Mesenchymal stem cell (in vitro differentiated cells and primary cell): ENCODE results near the gene NUMA1.
A peak's percentile ranks its signal among the peaks of the same experiment; 100 is the strongest.

Experiments
- DNase-seq: peaks from one replicate; pipeline ENCODE4 v3.0.0-alpha.2; 2013
- H2AFZ ChIP-seq: one replicate; pipeline ENCODE4 v1.6.1; 2013; ENCODE audit warnings: low read depth, mild to moderate bottlenecking, control low read depth, inconsistent platforms, low read length, moderate library complexity
- H2AK5ac ChIP-seq: 2 replicates; pipeline ENCODE4 v1.6.1; 2013; ENCODE audit warnings: low read length, moderate library complexity, mild to moderate bottlenecking, inconsistent platforms; ENCODE audit not compliant: severe bottlenecking
- H2BK120ac ChIP-seq: one replicate; pipeline ENCODE4 v1.6.1; 2013; ENCODE audit warnings: low read depth, mild to moderate bottlenecking, inconsistent platforms, low read length, moderate library complexity
- H2BK12ac ChIP-seq, 2 experiments: one replicate each; pipeline ENCODE4 v1.6.1; 2013; ENCODE audit warnings: inconsistent platforms in 2 of 2, low read length in 2 of 2, mild to moderate bottlenecking in 2 of 2, moderate library complexity in 2 of 2, control low read depth in 1 of 2
- H2BK15ac ChIP-seq: one replicate; pipeline ENCODE4 v1.6.1; 2013; ENCODE audit warnings: mild to moderate bottlenecking, low read depth, inconsistent platforms; ENCODE audit not compliant: poor library complexity, severe bottlenecking
- H2BK5ac ChIP-seq: 2 replicates; pipeline ENCODE4 v1.6.1; 2013; ENCODE audit warnings: low read depth, mild to moderate bottlenecking, low read length, control low read depth, inconsistent platforms; ENCODE audit not compliant: poor library complexity, severe bottlenecking
- H3K14ac ChIP-seq, 2 experiments: one replicate each; pipeline ENCODE4 v1.6.1; 2013; ENCODE audit warnings: inconsistent platforms in 2 of 2, low read length in 2 of 2, control low read depth in 1 of 2, mild to moderate bottlenecking in 1 of 2, moderate library complexity in 1 of 2
- H3K18ac ChIP-seq, 2 experiments: one replicate each; pipeline ENCODE4 v1.6.1; 2013; ENCODE audit warnings: inconsistent platforms in 2 of 2, low read length in 2 of 2, control low read depth in 1 of 2, low read depth in 1 of 2, mild to moderate bottlenecking in 1 of 2
- H3K23ac ChIP-seq, 2 experiments: one replicate each; pipeline ENCODE4 v1.6.1; 2013; ENCODE audit warnings: inconsistent platforms in 2 of 2, low read length in 2 of 2, mild to moderate bottlenecking in 2 of 2, moderate library complexity in 2 of 2, control low read depth in 1 of 2
- H3K27ac ChIP-seq: 2 replicates; pipeline ENCODE4 v1.5.1; 2013; ENCODE audit warnings: mild to moderate bottlenecking, moderate library complexity, low read length, control low read depth, inconsistent platforms; ENCODE audit not compliant: poor library complexity, severe bottlenecking
- H3K27me3 ChIP-seq, 2 experiments: 2 replicates each; pipeline versions ENCODE4 v1.6.1 to v1.7.0; 2013; ENCODE audit warnings: low read length in 2 of 2, mild to moderate bottlenecking in 2 of 2, moderate library complexity in 2 of 2, control low read depth in 1 of 2, inconsistent platforms in 1 of 2; ENCODE audit not compliant: control insufficient read depth in 1 of 2, insufficient read depth in 1 of 2
- H3K36me3 ChIP-seq, 2 experiments: 2 replicates each; pipeline versions ENCODE4 v1.6.1 to v1.7.0; 2013; ENCODE audit warnings: low read length in 2 of 2, control low read depth in 1 of 2, inconsistent platforms in 1 of 2, low read depth in 1 of 2, mild to moderate bottlenecking in 1 of 2; ENCODE audit not compliant: insufficient read depth in 2 of 2, control insufficient read depth in 1 of 2
- H3K4ac ChIP-seq, 2 experiments: one replicate each; pipeline ENCODE4 v1.6.1; 2013; ENCODE audit warnings: inconsistent platforms in 2 of 2, low read length in 2 of 2, mild to moderate bottlenecking in 2 of 2, moderate library complexity in 2 of 2, control low read depth in 1 of 2, low read depth in 1 of 2
- H3K4me1 ChIP-seq: 2 replicates; pipeline ENCODE4 v1.6.1; 2013; ENCODE audit warnings: low read depth, low read length, control low read depth; ENCODE audit not compliant: control insufficient read depth, insufficient read depth
- H3K4me2 ChIP-seq: 2 replicates; pipeline ENCODE4 v1.6.1; 2013; ENCODE audit warnings: low read length, mild to moderate bottlenecking, inconsistent platforms; ENCODE audit not compliant: poor library complexity, severe bottlenecking
- H3K4me3 ChIP-seq, 2 experiments: 2 replicates each; pipeline versions ENCODE4 v1.5.1 to v1.7.0; 2013; ENCODE audit warnings: low read length in 2 of 2, mild to moderate bottlenecking in 2 of 2, control low read depth in 1 of 2, low read depth in 1 of 2; ENCODE audit not compliant: insufficient read depth in 1 of 2
- H3K79me1 ChIP-seq: replicated peaks from 2 replicates; pipeline ENCODE4 v1.6.1; 2013; ENCODE audit warnings: mild to moderate bottlenecking, control low read depth, low read length, inconsistent platforms; ENCODE audit not compliant: poor library complexity, severe bottlenecking
- H3K9ac ChIP-seq: 2 replicates; pipeline ENCODE4 v1.7.0; 2013; ENCODE audit warnings: mild to moderate bottlenecking, low read length, moderate library complexity
- H3K9me3 ChIP-seq: 2 replicates; pipeline ENCODE4 v1.7.0; 2013; ENCODE audit warnings: mild to moderate bottlenecking, low read length; ENCODE audit not compliant: control insufficient read depth
- H4K8ac ChIP-seq: one replicate; pipeline ENCODE4 v1.6.1; 2013; ENCODE audit warnings: inconsistent platforms, mild to moderate bottlenecking, low read length, moderate library complexity
- H4K91ac ChIP-seq: one replicate; pipeline ENCODE4 v1.6.1; 2013; ENCODE audit warnings: mild to moderate bottlenecking, low read length, inconsistent platforms
- WGBS: methylation state at CpG from one replicate; pipeline ENCODE4 v1.1.7; 2013; ENCODE audit warnings: mixed read lengths; 5-methylcytosine and 5-hydroxymethylcytosine counted together

The NUMA1 gene

DNA sequence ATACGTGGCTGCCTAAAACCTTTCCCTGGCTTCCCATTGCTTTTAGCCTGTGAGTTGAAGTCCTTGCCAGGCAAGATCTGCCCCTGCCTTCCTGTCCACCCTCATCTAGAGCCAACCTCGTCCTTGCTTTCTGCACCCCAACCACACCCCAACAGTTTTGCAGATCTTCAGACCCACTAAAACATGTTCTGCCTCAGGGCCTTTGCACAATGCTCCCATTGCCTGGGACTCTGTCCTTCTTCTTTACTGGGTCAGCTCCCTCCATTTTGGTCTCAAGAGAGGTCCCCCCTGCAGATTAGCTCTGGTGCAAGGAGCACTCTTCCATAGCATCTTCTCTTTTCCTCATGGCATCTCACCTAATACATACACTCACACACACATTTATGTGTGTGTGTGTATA lies 40.6 kb upstream of the NUMA1 start:
- Histone ChIP-seq H3K14ac (no peak overlapping the region), H2BK120ac (no peak overlapping the region), H3K27me3 (no peaks in the 10 kb centered on the region), H3K4ac (no peak overlapping the region), H2BK12ac (no peak overlapping the region), H3K9me3 (no peaks in the 10 kb centered on the region), H3K4me3 (no peak overlapping the region), H3K79me1 (no peaks in the 10 kb centered on the region), H3K27ac (no peak overlapping the region), H2BK5ac (no peak overlapping the region), H4K91ac (no peak overlapping the region), H2BK15ac (no peak overlapping the region), H3K4me1 (no peaks in the 10 kb centered on the region), H4K8ac (no peak overlapping the region), H2AK5ac (no peak overlapping the region), H3K9ac (no peak overlapping the region), H2AFZ (no peak overlapping the region), H3K4me2 (no peak overlapping the region), H3K18ac (no peak overlapping the region), H3K23ac (no peak overlapping the region), H3K36me3 (peaks cover 0 to 18% of the 10 kb centered on the region in 2 experiments)
- DNase-seq: no peak
- 88% methylated on average over 2 of the region's 2 CpGs for WGBS

DNA sequence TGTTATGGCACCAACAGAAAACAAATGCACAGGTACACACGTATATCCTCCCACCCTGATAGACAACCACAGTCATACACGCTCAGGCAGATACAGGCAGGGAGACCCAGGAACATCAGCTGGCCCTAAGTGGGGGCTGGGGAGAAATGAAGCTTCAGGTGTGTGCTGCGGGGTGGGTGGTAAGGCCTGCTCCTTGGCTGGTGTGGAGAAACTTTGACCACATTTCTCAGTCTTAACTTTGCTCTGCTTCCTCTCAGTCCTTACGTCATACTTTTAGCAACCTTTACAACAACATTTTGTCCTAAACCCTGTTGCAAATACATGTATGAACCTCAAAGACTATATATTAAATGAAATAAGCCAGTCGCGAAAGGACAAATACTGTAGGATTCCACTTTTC lies 38.9 kb upstream of the NUMA1 start:
- Histone ChIP-seq H2BK12ac (no peak overlapping the region), H3K79me1 (no peaks in the 10 kb centered on the region), H4K8ac (no peak overlapping the region), H3K4me2 (no peak overlapping the region), H2BK15ac (no peak overlapping the region), H4K91ac (no peak overlapping the region), H3K23ac (no peak overlapping the region), H3K4me1 (no peaks in the 10 kb centered on the region), H2BK120ac (no peak overlapping the region), H3K9me3 (no peaks in the 10 kb centered on the region), H3K14ac (peak overlapping the region in 1 of 2 experiments; percentile 76), H2AFZ (no peak overlapping the region), H3K18ac (no peak overlapping the region), H3K36me3 (peaks cover 0 to 18% of the 10 kb centered on the region in 2 experiments), H3K4ac (peak overlapping the region in 1 of 2 experiments; percentile 38), H3K27ac (no peak overlapping the region), H3K4me3 (no peak overlapping the region), H2BK5ac (no peak overlapping the region), H3K27me3 (no peaks in the 10 kb centered on the region), H2AK5ac (no peak overlapping the region), H3K9ac (no peak overlapping the region)
- no peak for DNase-seq
- WGBS: 93% methylated on average over 5 of the region's 6 CpGs

DNA sequence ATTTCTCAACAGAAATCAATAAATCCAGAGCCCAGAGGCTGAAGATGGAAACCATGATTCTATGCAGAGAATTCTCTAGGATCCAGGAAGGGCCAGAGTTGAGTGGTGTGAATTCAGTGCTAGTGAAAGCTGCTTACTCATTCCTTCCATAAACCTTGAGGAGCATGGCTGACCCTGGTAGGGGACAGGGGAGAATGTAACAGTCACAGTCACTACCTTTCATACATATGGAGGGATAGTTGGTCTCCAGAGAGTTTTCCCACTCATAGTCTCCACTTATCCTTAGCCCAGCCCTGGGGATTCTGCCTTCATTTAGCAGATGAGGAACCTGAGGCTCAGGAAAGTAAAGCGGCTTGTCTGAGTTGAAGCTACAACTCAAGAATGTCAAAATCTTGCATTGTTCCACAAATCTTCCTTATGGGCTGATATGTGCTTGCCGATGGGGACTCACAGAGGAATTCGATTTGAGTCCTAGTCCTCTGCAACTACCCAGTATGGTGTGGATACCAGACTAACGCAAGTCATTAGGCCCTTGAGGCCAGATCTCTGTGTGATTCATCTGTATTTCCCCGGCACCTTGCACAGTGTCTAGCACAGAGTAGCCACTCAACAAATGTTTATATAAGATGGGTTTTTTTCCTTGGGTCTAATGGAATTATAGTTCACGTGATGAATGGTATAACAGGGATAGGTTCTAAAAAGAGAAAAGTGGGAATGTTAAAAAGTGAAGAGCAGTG lies 35.8 kb upstream of the NUMA1 start:
- peaks cover 0 to 15% of the 10 kb centered on the region in 2 experiments for H3K36me3 ChIP-seq
- no peak overlapping the region for H2AFZ ChIP-seq
- H3K4me1 ChIP-seq: peaks cover 2% of the 10 kb centered on the region
- H3K27me3 ChIP-seq: no peaks in the 10 kb centered on the region
- no peak overlapping the region for H3K23ac ChIP-seq
- peak overlapping the region in 1 of 2 experiments; percentile 50 for H3K4me3 ChIP-seq
- H3K9ac ChIP-seq: no peak overlapping the region
- H3K9me3 ChIP-seq: no peaks in the 10 kb centered on the region
- no peaks in the 10 kb centered on the region for H3K79me1 ChIP-seq
- no peak overlapping the region for H2BK15ac ChIP-seq
- H3K4me2 ChIP-seq: no peak overlapping the region
- peak overlapping the region in 1 of 2 experiments; percentile 38 for H2BK12ac ChIP-seq
- H2BK5ac ChIP-seq: no peak overlapping the region
- H4K8ac ChIP-seq: no peak overlapping the region
- DNase-seq: no peak
- H3K18ac ChIP-seq: no peak overlapping the region
- WGBS: 84% methylated on average over 6 of the region's 6 CpGs
- no peak overlapping the region for H2AK5ac ChIP-seq
- H3K14ac ChIP-seq: no peak overlapping the region
- H4K91ac ChIP-seq: no peak overlapping the region
- H3K4ac ChIP-seq: no peak overlapping the region
- no peak overlapping the region for H3K27ac ChIP-seq
- H2BK120ac ChIP-seq: no peak overlapping the region

DNA sequence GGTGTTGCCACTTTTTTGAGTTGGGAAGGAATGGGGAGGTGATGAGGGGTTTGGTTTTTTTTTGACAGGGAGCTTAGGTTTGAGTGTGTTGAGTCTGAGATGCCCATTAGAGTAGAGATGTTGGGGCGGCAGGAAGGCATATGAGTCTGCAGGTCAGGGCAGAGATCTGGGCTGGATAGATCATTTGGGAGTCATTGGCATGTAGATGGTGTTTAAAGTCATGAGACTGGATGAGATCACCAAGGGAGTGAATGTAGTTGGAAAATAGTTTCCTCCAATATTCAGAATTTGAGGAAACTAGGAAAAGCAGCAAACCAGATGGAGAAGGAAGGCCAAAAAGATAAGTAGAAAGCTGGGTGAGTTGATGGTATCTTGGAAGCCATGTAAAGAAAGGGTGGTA lies 34.2 kb upstream of the NUMA1 start:
- 97% methylated on average over 1 of the region's 1 CpG for WGBS

More for the DNA sequence above, 34.2 kb upstream of the NUMA1 start:
- no peak overlapping the region for H3K4ac ChIP-seq
- no peak overlapping the region for H3K23ac ChIP-seq
- H2AFZ ChIP-seq: no peak overlapping the region
- H3K9me3 ChIP-seq: no peaks in the 10 kb centered on the region
- H2BK120ac ChIP-seq: no peak overlapping the region
- no peak overlapping the region for H3K14ac ChIP-seq
- no peak for DNase-seq
- no peak overlapping the region for H2BK15ac ChIP-seq
- no peak overlapping the region for H4K91ac ChIP-seq
- no peak overlapping the region for H3K18ac ChIP-seq
- H2AK5ac ChIP-seq: no peak overlapping the region
- no peak overlapping the region for H4K8ac ChIP-seq
- peaks cover 2% of the 10 kb centered on the region for H3K4me1 ChIP-seq
- peaks cover 9 to 18% of the 10 kb centered on the region in 2 experiments for H3K36me3 ChIP-seq
- peak overlapping the region in 1 of 2 experiments; percentile 50 for H3K4me3 ChIP-seq
- H3K27me3 ChIP-seq: no peaks in the 10 kb centered on the region
- peak overlapping the region; percentile 95 for H3K9ac ChIP-seq
- no peaks in the 10 kb centered on the region for H3K79me1 ChIP-seq
- no peak overlapping the region for H2BK5ac ChIP-seq
- H3K27ac ChIP-seq: no peak overlapping the region
- H3K4me2 ChIP-seq: no peak overlapping the region
- no peak overlapping the region for H2BK12ac ChIP-seq
